ENCODE measurements around the gene DNAJB13. TPM values are rescaled to one million over a fixed set of nuclear protein-coding genes. Genes with fewer than 3 reads are reported as not detected.

The DNAJB13 gene
- polyA plus RNA-seq, 1 donor from 2014 or later, result not detected

GRCh38 chr11:73958521-73959141, 7.8 kb downstream of the DNAJB13 start:
- no peak for TF ChIP-seq REST (IDR thresholded peaks at IDR 0.05; ENCODE audit: borderline replicate concordance)
- TF ChIP-seq POLR2AphosphoS5 (IDR thresholded peaks at IDR 0.05), result no peak
- TF ChIP-seq EZH2 (IDR thresholded peaks at IDR 0.05; ENCODE audit: borderline replicate concordance, insufficient read depth, low read length, poor library complexity, severe bottlenecking), result no peak
- TF ChIP-seq MXI1 (conservative IDR thresholded peaks at IDR 0.05; ENCODE audit: poor library complexity, severe bottlenecking), result no peak
- no peak for TF ChIP-seq TAF1 (IDR thresholded peaks at IDR 0.05; ENCODE audit: low read depth)
- TF ChIP-seq, protein P1, sequence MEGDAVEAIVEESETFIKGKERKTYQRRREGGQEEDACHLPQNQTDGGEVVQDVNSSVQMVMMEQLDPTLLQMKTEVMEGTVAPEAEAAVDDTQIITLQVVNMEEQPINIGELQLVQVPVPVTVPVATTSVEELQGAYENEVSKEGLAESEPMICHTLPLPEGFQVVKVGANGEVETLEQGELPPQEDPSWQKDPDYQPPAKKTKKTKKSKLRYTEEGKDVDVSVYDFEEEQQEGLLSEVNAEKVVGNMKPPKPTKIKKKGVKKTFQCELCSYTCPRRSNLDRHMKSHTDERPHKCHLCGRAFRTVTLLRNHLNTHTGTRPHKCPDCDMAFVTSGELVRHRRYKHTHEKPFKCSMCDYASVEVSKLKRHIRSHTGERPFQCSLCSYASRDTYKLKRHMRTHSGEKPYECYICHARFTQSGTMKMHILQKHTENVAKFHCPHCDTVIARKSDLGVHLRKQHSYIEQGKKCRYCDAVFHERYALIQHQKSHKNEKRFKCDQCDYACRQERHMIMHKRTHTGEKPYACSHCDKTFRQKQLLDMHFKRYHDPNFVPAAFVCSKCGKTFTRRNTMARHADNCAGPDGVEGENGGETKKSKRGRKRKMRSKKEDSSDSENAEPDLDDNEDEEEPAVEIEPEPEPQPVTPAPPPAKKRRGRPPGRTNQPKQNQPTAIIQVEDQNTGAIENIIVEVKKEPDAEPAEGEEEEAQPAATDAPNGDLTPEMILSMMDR (IDR thresholded peaks at IDR 0.05; ENCODE audit: poor library complexity, severe bottlenecking), result no peak
- no peak for TF ChIP-seq SMC3 (conservative IDR thresholded peaks at IDR 0.05; ENCODE audit: poor library complexity)
- TF ChIP-seq EP300 (conservative IDR thresholded peaks at IDR 0.05; ENCODE audit: poor library complexity, severe bottlenecking), result no peak
- no peak for TF ChIP-seq RAD21 (conservative IDR thresholded peaks at IDR 0.05)
- Histone ChIP-seq H3K9me3 (ENCODE audit: low read length) (no peaks in the 10 kb centered on the region), H3K79me2 (replicated peaks; ENCODE audit: insufficient read depth, low read length) (no peaks in the 10 kb centered on the region), H3K9me2 (ENCODE audit: insufficient read depth, low read length) (no peaks in the 10 kb centered on the region), H3K27me3 (ENCODE audit: insufficient read depth, low read depth, low read length) (no peaks in the 10 kb centered on the region), H4K20me1 (ENCODE audit: insufficient read depth) (no peaks in the 10 kb centered on the region), H3F3A (ENCODE audit: insufficient read depth, low read length, poor library complexity, severe bottlenecking) (no peaks in the 10 kb centered on the region), H3K4me2 (ENCODE audit: low read length) (no peak overlapping the region), H3K4me3 (ENCODE audit: low read length) (no peak overlapping the region), H3K36me3 (ENCODE audit: insufficient read depth, low read length) (no peaks in the 10 kb centered on the region), H2AFZ (ENCODE audit: low read depth, low read length) (no peak overlapping the region), H3K9ac (ENCODE audit: low read length) (no peak overlapping the region), H3K27ac (ENCODE audit: low read length) (no peak overlapping the region)

GRCh38 chr11:73961321-73961720, 10.5 kb downstream of the DNAJB13 start:
- H4K20me1 ChIP-seq (ENCODE audit: insufficient read depth), result no peaks in the 10 kb centered on the region
- no peaks in the 10 kb centered on the region for H3K79me2 ChIP-seq (replicated peaks; ENCODE audit: insufficient read depth, low read length)
- no peak overlapping the region for H3K27ac ChIP-seq (ENCODE audit: low read length)
- H3K9me3 ChIP-seq (ENCODE audit: low read length), result no peaks in the 10 kb centered on the region
- no peak overlapping the region for H2AFZ ChIP-seq (ENCODE audit: low read depth, low read length)
- no peak overlapping the region for H3K9ac ChIP-seq (ENCODE audit: low read length)
- no peaks in the 10 kb centered on the region for H3K27me3 ChIP-seq (ENCODE audit: insufficient read depth, low read depth, low read length)
- no peak overlapping the region for H3K4me2 ChIP-seq (ENCODE audit: low read length)
- TF ChIP-seq TAF1 (IDR thresholded peaks at IDR 0.05; ENCODE audit: low read depth) (no peak), REST (IDR thresholded peaks at IDR 0.05; ENCODE audit: borderline replicate concordance) (no peak), POLR2AphosphoS5 (IDR thresholded peaks at IDR 0.05) (no peak), EP300 (conservative IDR thresholded peaks at IDR 0.05; ENCODE audit: poor library complexity, severe bottlenecking) (no peak), EZH2 (IDR thresholded peaks at IDR 0.05; ENCODE audit: borderline replicate concordance, insufficient read depth, low read length, poor library complexity, severe bottlenecking) (no peak), RAD21 (conservative IDR thresholded peaks at IDR 0.05) (no peak), SMC3 (conservative IDR thresholded peaks at IDR 0.05; ENCODE audit: poor library complexity) (no peak), MXI1 (conservative IDR thresholded peaks at IDR 0.05; ENCODE audit: poor library complexity, severe bottlenecking) (no peak)
- TF ChIP-seq, protein P1 (IDR thresholded peaks at IDR 0.05; ENCODE audit: poor library complexity, severe bottlenecking), result no peak
- H3F3A ChIP-seq (ENCODE audit: insufficient read depth, low read length, poor library complexity, severe bottlenecking), result no peaks in the 10 kb centered on the region
- no peak overlapping the region for H3K4me3 ChIP-seq (ENCODE audit: low read length)
- H3K9me2 ChIP-seq (ENCODE audit: insufficient read depth, low read length), result no peaks in the 10 kb centered on the region
- no peaks in the 10 kb centered on the region for H3K36me3 ChIP-seq (ENCODE audit: insufficient read depth, low read length)
